Lower leg skin (tissue), 3 donors: Measurements from ENCODE around the gene UCP3.

ENCODE experiments used
- POLR2A ChIP-seq, 2 donors: fragments of 450-650 bp; IDR thresholded peaks; one replicate each; pipeline ENCODE4 v1.6.1; 2016 to 2017; ENCODE audit warnings: antibody characterized with exemption in 2 of 2, mild to moderate bottlenecking in 1 of 2, moderate library complexity in 1 of 2
- TF ChIP-seq, protein P1 (sequence below), 3 donors: fragments of 450-650 bp; IDR thresholded peaks; one replicate each; pipeline ENCODE4 v1.5.1; 2016; ENCODE audit warnings: antibody characterized with exemption in 3 of 3, mild to moderate bottlenecking in 3 of 3, moderate library complexity in 2 of 3

DNA sequence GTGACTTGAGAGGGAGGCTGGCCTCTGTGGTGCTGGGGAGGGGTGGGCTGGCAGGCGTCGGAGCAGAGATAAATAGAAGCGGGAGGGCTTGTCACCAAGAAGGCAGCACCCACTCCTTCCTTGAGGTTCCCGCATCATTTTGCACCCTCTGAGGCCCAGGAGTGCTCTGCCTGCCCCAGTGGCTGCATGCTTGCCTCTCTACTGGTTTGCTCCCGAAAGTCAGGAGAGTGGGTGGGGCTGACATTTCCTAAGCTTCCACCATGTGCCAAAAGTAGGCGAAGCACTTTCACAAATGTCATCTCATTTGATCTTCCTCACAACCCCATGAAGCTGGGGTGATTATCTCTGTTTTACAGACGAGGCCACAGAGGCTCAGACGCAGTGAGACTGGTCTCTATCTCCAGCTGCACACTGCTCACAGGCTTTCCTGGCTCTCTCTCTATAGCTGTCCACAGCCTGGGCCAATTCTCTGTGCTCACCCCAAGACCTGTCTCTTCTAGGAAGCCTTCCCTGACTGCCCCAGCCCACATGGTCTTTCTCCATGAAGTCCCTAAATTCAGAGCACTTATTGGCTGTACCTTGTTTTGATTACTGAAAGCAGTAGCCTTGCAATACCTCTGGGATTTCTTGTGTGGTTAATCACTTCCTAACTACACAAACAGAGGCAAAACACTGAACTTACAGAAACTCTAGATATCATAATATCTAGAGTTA is 2.6 kb upstream of the UCP3 start:
- no peak for TF ChIP-seq POLR2A (IDR thresholded peaks at IDR 0.05)
- TF ChIP-seq, protein P1, sequence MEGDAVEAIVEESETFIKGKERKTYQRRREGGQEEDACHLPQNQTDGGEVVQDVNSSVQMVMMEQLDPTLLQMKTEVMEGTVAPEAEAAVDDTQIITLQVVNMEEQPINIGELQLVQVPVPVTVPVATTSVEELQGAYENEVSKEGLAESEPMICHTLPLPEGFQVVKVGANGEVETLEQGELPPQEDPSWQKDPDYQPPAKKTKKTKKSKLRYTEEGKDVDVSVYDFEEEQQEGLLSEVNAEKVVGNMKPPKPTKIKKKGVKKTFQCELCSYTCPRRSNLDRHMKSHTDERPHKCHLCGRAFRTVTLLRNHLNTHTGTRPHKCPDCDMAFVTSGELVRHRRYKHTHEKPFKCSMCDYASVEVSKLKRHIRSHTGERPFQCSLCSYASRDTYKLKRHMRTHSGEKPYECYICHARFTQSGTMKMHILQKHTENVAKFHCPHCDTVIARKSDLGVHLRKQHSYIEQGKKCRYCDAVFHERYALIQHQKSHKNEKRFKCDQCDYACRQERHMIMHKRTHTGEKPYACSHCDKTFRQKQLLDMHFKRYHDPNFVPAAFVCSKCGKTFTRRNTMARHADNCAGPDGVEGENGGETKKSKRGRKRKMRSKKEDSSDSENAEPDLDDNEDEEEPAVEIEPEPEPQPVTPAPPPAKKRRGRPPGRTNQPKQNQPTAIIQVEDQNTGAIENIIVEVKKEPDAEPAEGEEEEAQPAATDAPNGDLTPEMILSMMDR (IDR thresholded peaks at IDR 0.05): no peak
